WTC11 (cell line): ENCODE data around the gene ARMC2. TPM values are rescaled to one million over a fixed set of nuclear protein-coding genes. Genes with fewer than 3 reads are reported as not detected.

Experiments used
- ATAC-seq: fragments of 200-7000 bp; cut with Tn5 transposase; 2 replicates; pipeline ENCODE4 v1.10.0; 2021; ENCODE audit warnings: mild to moderate bottlenecking, moderate library complexity
- CTCF ChIA-PET: fragments of 300-600 bp; sonication (Branson Sonifier 250); formaldehyde crosslinking; loops from one replicate; lab custom pipeline; 2021; ENCODE audit warnings: antibody characterized with exemption; lab: Charles Lee
- POLR2A ChIA-PET: fragments of 350-600 bp; sonication (Branson Sonifier 250); formaldehyde crosslinking; loops from one replicate; lab custom pipeline; 2021; ENCODE audit warnings: antibody characterized with exemption; lab: Charles Lee
- DNase-seq: peaks from one replicate; pipeline ENCODE4 v3.0.0; 2021; ENCODE audit warnings: low spot score
- H3K27ac Mint-ChIP-seq: 2 replicates; pipeline ENCODE4 v1.8.0; 2021; ENCODE audit warnings: mixed read lengths
- H3K27me3 Mint-ChIP-seq: 2 replicates; pipeline ENCODE4 v1.8.0; 2021; ENCODE audit warnings: low read depth, mild to moderate bottlenecking, moderate library complexity, mixed read lengths
- H3K36me3 Mint-ChIP-seq: 2 replicates; pipeline ENCODE4 v1.8.0; 2021; ENCODE audit warnings: mixed read lengths
- H3K4me1 Mint-ChIP-seq: 2 replicates; pipeline ENCODE4 v1.8.0; 2022; ENCODE audit warnings: mixed read lengths
- H3K4me3 Mint-ChIP-seq: 2 replicates; pipeline ENCODE4 v1.8.0; 2021; ENCODE audit warnings: mild to moderate bottlenecking, moderate library complexity, mixed read lengths
- H3K9me3 Mint-ChIP-seq: 2 replicates; pipeline ENCODE4 v1.8.0; 2021; ENCODE audit warnings: mixed read lengths
- ATF1 ChIP-seq: sonication (generic); formaldehyde crosslinking; IDR thresholded peaks from 2 replicates; pipeline ENCODE4 v1.8.1; 2023; ENCODE audit warnings: mild to moderate bottlenecking, moderate library complexity, missing genetic modification reagents
- ATF3 ChIP-seq: sonication (generic); formaldehyde crosslinking; conservative IDR thresholded peaks from 2 replicates; pipeline ENCODE4 v1.8.1; 2022; ENCODE audit warnings: mild to moderate bottlenecking, missing genetic modification reagents
- EMX1 ChIP-seq: fragments of 250-450 bp; sonication (Bioruptor Pico); IDR thresholded peaks from 2 replicates; pipeline ENCODE4 v1.8.0; 2021; ENCODE audit warnings: mild to moderate bottlenecking
- FOXJ3 ChIP-seq: sonication (generic); formaldehyde crosslinking; IDR thresholded peaks from 2 replicates; pipeline ENCODE4 v1.9.0; 2021; ENCODE audit warnings: missing genetic modification reagents, mild to moderate bottlenecking, borderline replicate concordance
- FOXK1 ChIP-seq: sonication (generic); formaldehyde crosslinking; IDR thresholded peaks from 2 replicates; pipeline ENCODE4 v1.8.0; 2022; ENCODE audit warnings: mild to moderate bottlenecking, moderate library complexity, missing genetic modification reagents
- KAT7 ChIP-seq: sonication (generic); formaldehyde crosslinking; IDR thresholded peaks from 2 replicates; pipeline ENCODE4 v1.8.1; 2023; ENCODE audit warnings: missing genetic modification reagents, mild to moderate bottlenecking, borderline replicate concordance
- MXD4 ChIP-seq: fragments of 250-450 bp; sonication (Bioruptor Pico); IDR thresholded peaks from 2 replicates; pipeline ENCODE4 v1.8.0; 2021; ENCODE audit warnings: mild to moderate bottlenecking, moderate library complexity, borderline replicate concordance
- NR3C1 ChIP-seq: sonication (generic); formaldehyde crosslinking; conservative IDR thresholded peaks from 2 replicates; pipeline ENCODE4 v1.8.1; 2023; ENCODE audit warnings: low read depth, mild to moderate bottlenecking, missing genetic modification reagents
- SMAD4 ChIP-seq: sonication (generic); formaldehyde crosslinking; IDR thresholded peaks from 2 replicates; pipeline ENCODE4 v1.8.0; 2022; ENCODE audit warnings: mild to moderate bottlenecking, missing genetic modification reagents
- SOX15 ChIP-seq: fragments of 250-450 bp; sonication (Bioruptor Pico); IDR thresholded peaks from 2 replicates; pipeline ENCODE4 v1.9.0; 2021; ENCODE audit warnings: mild to moderate bottlenecking
- ZBTB43 ChIP-seq: sonication (generic); formaldehyde crosslinking; IDR thresholded peaks from 2 replicates; pipeline ENCODE4 v1.8.1; 2023; ENCODE audit warnings: mild to moderate bottlenecking, missing genetic modification reagents
- ZNF121 ChIP-seq: sonication (generic); formaldehyde crosslinking; IDR thresholded peaks from 2 replicates; pipeline ENCODE4 v1.8.0; 2023; ENCODE audit warnings: missing genetic modification reagents
- ZNF232 ChIP-seq: sonication (generic); formaldehyde crosslinking; IDR thresholded peaks from 2 replicates; pipeline ENCODE4 v1.8.0; 2022; ENCODE audit warnings: mild to moderate bottlenecking, missing genetic modification reagents
- ZNF416 ChIP-seq: fragments of 250-450 bp; sonication (Bioruptor Pico); IDR thresholded peaks from 2 replicates; pipeline ENCODE4 v1.9.0; 2021; ENCODE audit warnings: mild to moderate bottlenecking, inconsistent platforms
- total RNA-seq: library from RNA; stranded (reverse); gene quantifications from 3 replicates; pipeline ENCODE4 v1.2.3, GENCODE V29; 2021
- TF ChIP-seq, protein P1 (sequence below): fragments of 250-450 bp; sonication (Bioruptor Pico); IDR thresholded peaks from 2 replicates; pipeline ENCODE4 v1.9.0; 2021; ENCODE audit warnings: mild to moderate bottlenecking
- TF ChIP-seq, protein P2 (sequence below): sonication (generic); formaldehyde crosslinking; IDR thresholded peaks from 2 replicates; pipeline ENCODE4 v1.8.1; 2022; ENCODE audit warnings: mild to moderate bottlenecking, moderate library complexity, missing genetic modification reagents
- TF ChIP-seq, protein P3 (sequence below): sonication (generic); formaldehyde crosslinking; IDR thresholded peaks from 2 replicates; pipeline ENCODE4 v1.8.1; 2022; ENCODE audit warnings: low read depth, mild to moderate bottlenecking, moderate library complexity, missing genetic modification reagents, borderline replicate concordance
- TF ChIP-seq, protein P4 (sequence below): sonication (generic); formaldehyde crosslinking; IDR thresholded peaks from 2 replicates; pipeline ENCODE4 v1.8.1; 2022; ENCODE audit warnings: low read depth, missing genetic modification reagents, borderline replicate concordance
- TF ChIP-seq, protein P5 (sequence below): sonication (generic); formaldehyde crosslinking; IDR thresholded peaks from 2 replicates; pipeline ENCODE4 v1.8.1; 2023; ENCODE audit warnings: mild to moderate bottlenecking, missing genetic modification reagents, borderline replicate concordance
- TF ChIP-seq, protein P6 (sequence below): sonication (generic); formaldehyde crosslinking; IDR thresholded peaks from 2 replicates; pipeline ENCODE4 v1.8.1; 2023; ENCODE audit warnings: mild to moderate bottlenecking, missing genetic modification reagents, moderate library complexity
- TF ChIP-seq, protein P7 (sequence below): fragments of 250-450 bp; sonication (Bioruptor Pico); IDR thresholded peaks from 2 replicates; pipeline ENCODE4 v1.9.0; 2021; ENCODE audit warnings: moderate library complexity, mild to moderate bottlenecking, inconsistent platforms, borderline replicate concordance

ARMC2 gene
- total RNA-seq, 1 experiment from 2014 or later, result 5.2 TPM

DNA sequence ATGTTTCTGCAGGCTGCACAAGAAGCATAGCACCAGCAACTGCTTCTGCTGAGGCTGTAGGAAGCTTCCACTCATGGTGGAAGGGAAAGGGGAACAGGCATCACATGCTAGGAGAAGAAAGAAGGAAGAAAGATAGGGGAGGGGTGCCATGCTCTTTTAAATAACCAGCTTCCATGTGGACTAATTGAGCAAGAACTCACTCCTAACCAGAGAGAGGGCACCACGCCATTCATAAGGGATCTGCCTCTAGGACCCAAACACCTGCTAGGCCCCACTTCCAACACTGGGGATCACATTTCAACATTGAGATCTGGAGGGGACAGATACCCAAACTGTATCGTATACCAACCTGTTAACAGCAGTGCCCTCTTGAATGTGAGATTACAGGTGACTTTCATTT is 46.9 kb upstream of the ARMC2 start:
- Mint-ChIP-seq H3K4me3 (no peak overlapping the region), H3K4me1 (peaks cover 14% of the 10 kb centered on the region), H3K27me3 (no peaks in the 10 kb centered on the region), H3K27ac (no peak overlapping the region), H3K9me3 (no peaks in the 10 kb centered on the region), H3K36me3 (no peaks in the 10 kb centered on the region)
- no peak for DNase-seq
- no peak for ATAC-seq
- CTCF ChIA-PET, result no interaction called here
- TF ChIP-seq ZBTB43 (no peak), SOX15 (CRISPR knock-in tag) (no peak), NR3C1 (CRISPR knock-in tag) (no peak), FOXK1 (CRISPR knock-in tag) (no peak)
- POLR2A ChIA-PET, result no interaction called here

DNA sequence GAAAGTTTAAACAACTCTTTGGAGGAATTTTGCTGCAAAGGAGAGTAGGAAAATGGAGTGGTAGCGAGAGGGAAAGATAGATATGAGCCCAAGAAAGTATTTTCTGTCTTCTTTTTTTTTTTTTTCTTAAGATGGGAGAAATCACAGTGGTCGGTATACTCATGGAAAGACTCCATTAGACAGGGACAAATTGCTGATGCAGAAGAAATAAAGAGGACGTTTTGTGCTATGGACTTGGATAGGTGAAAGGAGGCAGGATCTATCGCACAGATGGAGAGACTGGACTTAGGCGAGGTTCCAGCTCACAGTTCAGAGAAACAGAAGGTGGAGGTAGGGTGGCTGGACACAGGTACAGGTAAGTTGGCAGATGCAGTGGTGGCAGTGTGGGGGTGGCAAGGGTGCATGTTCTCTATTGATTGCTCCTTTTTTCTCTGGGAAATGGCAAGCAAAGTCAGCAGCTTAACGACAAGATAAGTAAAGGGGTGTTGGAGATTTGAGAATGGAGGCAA is 44.2 kb upstream of the ARMC2 start:
- CTCF ChIA-PET, result no interaction called here
- H3K27me3 Mint-ChIP-seq, result no peaks in the 10 kb centered on the region
- no peak overlapping the region for H3K27ac Mint-ChIP-seq
- ATAC-seq, result no peak
- H3K4me3 Mint-ChIP-seq, result no peak overlapping the region
- TF ChIP-seq KAT7 (no peak), ZNF121 (CRISPR knock-in tag) (no peak), MXD4 (CRISPR knock-in tag) (no peak), ZNF232 (CRISPR knock-in tag) (no peak)
- TF ChIP-seq, protein P1, sequence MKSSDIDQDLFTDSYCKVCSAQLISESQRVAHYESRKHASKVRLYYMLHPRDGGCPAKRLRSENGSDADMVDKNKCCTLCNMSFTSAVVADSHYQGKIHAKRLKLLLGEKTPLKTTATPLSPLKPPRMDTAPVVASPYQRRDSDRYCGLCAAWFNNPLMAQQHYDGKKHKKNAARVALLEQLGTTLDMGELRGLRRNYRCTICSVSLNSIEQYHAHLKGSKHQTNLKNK, result no peak
- TF ChIP-seq, protein P2, sequence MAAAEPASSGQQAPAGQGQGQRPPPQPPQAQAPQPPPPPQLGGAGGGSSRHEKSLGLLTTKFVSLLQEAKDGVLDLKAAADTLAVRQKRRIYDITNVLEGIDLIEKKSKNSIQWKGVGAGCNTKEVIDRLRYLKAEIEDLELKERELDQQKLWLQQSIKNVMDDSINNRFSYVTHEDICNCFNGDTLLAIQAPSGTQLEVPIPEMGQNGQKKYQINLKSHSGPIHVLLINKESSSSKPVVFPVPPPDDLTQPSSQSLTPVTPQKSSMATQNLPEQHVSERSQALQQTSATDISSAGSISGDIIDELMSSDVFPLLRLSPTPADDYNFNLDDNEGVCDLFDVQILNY (CRISPR knock-in tag), result no peak
- TF ChIP-seq, protein P3, sequence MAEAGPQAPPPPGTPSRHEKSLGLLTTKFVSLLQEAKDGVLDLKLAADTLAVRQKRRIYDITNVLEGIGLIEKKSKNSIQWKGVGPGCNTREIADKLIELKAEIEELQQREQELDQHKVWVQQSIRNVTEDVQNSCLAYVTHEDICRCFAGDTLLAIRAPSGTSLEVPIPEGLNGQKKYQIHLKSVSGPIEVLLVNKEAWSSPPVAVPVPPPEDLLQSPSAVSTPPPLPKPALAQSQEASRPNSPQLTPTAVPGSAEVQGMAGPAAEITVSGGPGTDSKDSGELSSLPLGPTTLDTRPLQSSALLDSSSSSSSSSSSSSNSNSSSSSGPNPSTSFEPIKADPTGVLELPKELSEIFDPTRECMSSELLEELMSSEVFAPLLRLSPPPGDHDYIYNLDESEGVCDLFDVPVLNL (CRISPR knock-in tag), result no peak
- TF ChIP-seq, all 79 proteins: peak for 0
- Mint-ChIP-seq H3K36me3 (no peaks in the 10 kb centered on the region), H3K4me1 (peaks cover under 1% of the 10 kb centered on the region; the same call in 1 of the 2 replicates), H3K9me3 (no peaks in the 10 kb centered on the region)
- DNase-seq, result no peak
- POLR2A ChIA-PET, result no interaction called here

- no peak for DNase-seq
- Mint-ChIP-seq H3K9me3 (no peaks in the 10 kb centered on the region), H3K4me3 (no peak overlapping the region), H3K27ac (no peak overlapping the region), H3K27me3 (no peaks in the 10 kb centered on the region), H3K36me3 (no peaks in the 10 kb centered on the region), H3K4me1 (no peaks in the 10 kb centered on the region)
- ChIA-PET POLR2A (no interaction called here), CTCF (interaction anchor here (0.5 to 1.0 kb wide), 2 partner anchors 88 to 268 kb away, joined by 3 read pairs; no protein-coding TSS in a partner anchor)
- no peak for ATAC-seq
- TF ChIP-seq, protein P4, sequence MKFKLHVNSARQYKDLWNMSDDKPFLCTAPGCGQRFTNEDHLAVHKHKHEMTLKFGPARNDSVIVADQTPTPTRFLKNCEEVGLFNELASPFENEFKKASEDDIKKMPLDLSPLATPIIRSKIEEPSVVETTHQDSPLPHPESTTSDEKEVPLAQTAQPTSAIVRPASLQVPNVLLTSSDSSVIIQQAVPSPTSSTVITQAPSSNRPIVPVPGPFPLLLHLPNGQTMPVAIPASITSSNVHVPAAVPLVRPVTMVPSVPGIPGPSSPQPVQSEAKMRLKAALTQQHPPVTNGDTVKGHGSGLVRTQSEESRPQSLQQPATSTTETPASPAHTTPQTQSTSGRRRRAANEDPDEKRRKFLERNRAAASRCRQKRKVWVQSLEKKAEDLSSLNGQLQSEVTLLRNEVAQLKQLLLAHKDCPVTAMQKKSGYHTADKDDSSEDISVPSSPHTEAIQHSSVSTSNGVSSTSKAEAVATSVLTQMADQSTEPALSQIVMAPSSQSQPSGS (CRISPR knock-in tag), result no peak
- TF ChIP-seq ATF3 (CRISPR knock-in tag), result no peak
- no peak for TF ChIP-seq ZNF416 (CRISPR knock-in tag)
- TF ChIP-seq SMAD4 (CRISPR knock-in tag), result no peak
- TF ChIP-seq, protein P5, sequence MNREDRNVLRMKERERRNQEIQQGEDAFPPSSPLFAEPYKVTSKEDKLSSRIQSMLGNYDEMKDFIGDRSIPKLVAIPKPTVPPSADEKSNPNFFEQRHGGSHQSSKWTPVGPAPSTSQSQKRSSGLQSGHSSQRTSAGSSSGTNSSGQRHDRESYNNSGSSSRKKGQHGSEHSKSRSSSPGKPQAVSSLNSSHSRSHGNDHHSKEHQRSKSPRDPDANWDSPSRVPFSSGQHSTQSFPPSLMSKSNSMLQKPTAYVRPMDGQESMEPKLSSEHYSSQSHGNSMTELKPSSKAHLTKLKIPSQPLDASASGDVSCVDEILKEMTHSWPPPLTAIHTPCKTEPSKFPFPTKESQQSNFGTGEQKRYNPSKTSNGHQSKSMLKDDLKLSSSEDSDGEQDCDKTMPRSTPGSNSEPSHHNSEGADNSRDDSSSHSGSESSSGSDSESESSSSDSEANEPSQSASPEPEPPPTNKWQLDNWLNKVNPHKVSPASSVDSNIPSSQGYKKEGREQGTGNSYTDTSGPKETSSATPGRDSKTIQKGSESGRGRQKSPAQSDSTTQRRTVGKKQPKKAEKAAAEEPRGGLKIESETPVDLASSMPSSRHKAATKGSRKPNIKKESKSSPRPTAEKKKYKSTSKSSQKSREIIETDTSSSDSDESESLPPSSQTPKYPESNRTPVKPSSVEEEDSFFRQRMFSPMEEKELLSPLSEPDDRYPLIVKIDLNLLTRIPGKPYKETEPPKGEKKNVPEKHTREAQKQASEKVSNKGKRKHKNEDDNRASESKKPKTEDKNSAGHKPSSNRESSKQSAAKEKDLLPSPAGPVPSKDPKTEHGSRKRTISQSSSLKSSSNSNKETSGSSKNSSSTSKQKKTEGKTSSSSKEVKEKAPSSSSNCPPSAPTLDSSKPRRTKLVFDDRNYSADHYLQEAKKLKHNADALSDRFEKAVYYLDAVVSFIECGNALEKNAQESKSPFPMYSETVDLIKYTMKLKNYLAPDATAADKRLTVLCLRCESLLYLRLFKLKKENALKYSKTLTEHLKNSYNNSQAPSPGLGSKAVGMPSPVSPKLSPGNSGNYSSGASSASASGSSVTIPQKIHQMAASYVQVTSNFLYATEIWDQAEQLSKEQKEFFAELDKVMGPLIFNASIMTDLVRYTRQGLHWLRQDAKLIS (CRISPR knock-in tag), result no peak
- no peak for TF ChIP-seq EMX1 (CRISPR knock-in tag)
- TF ChIP-seq ATF1 (CRISPR knock-in tag), result no peak
- TF ChIP-seq, protein P6, sequence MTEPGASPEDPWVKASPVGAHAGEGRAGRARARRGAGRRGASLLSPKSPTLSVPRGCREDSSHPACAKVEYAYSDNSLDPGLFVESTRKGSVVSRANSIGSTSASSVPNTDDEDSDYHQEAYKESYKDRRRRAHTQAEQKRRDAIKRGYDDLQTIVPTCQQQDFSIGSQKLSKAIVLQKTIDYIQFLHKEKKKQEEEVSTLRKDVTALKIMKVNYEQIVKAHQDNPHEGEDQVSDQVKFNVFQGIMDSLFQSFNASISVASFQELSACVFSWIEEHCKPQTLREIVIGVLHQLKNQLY (CRISPR knock-in tag), result no peak
- no peak for TF ChIP-seq FOXJ3
- TF ChIP-seq, protein P7, sequence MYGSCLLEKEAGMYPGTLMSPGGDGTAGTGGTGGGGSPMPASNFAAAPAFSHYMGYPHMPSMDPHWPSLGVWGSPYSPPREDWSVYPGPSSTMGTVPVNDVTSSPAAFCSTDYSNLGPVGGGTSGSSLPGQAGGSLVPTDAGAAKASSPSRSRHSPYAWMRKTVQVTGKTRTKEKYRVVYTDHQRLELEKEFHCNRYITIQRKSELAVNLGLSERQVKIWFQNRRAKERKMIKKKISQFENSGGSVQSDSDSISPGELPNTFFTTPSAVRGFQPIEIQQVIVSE (CRISPR knock-in tag), result no peak
- TF ChIP-seq KAT7, result no peak
Measured at GRCh38 chr6:108804956-108805355, 43.3 kb upstream of the ARMC2 start.
